ENCODE data around the gene COL18A1.

Gene COL18A1

DNA sequence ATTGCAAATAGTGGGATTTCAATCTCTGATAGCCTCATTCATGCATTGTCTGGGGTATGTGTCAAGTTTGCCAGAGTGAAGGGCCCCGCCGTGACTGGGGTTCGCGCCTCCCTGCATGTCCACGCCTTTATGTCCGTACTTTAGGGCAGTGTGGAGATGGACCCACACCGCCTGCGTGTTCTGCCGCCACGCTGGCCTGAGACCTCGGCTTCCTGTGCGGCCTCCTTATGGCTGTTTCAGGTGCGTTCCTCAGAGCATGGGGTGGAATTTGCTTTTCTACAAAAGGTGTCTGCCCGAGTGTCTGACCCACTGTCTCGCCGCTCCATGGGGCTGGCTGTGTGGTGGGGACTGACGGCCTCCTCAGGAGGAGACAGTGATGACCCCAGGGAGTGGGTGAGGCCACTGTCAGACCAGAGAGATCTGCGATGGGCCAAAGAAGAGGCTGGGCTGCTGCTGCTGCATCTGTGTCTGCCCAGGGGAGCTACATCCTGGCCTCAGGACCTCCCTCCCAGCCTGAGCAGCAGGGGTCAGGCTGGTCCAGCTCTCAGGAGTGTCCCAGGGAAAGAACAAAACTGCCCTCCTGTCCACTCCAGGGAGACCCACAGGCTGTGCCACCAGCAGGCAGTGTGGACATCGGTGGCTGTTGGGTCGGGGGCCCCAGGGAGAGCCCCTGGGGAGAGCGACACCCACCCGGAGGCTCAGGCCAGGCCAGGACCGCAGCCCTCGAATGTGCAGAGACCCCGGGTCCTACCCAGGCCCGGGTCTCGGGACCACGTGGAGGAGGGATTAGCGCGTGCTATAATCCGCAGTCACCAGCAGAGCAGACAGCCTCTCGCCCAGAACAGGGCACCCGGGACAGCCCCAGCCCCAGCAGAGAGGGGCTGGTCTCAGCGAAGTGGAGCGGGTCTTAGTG lies 147.1 kb downstream of the COL18A1 start:
- TF ChIP-seq, protein P1, sequence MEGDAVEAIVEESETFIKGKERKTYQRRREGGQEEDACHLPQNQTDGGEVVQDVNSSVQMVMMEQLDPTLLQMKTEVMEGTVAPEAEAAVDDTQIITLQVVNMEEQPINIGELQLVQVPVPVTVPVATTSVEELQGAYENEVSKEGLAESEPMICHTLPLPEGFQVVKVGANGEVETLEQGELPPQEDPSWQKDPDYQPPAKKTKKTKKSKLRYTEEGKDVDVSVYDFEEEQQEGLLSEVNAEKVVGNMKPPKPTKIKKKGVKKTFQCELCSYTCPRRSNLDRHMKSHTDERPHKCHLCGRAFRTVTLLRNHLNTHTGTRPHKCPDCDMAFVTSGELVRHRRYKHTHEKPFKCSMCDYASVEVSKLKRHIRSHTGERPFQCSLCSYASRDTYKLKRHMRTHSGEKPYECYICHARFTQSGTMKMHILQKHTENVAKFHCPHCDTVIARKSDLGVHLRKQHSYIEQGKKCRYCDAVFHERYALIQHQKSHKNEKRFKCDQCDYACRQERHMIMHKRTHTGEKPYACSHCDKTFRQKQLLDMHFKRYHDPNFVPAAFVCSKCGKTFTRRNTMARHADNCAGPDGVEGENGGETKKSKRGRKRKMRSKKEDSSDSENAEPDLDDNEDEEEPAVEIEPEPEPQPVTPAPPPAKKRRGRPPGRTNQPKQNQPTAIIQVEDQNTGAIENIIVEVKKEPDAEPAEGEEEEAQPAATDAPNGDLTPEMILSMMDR (IDR thresholded peaks at IDR 0.05; ENCODE audit: poor library complexity, severe bottlenecking) = no peak
- Histone ChIP-seq H3K36me3 (ENCODE audit: low read depth) (no peaks in the 10 kb centered on the region), H3K4me1 (ENCODE audit: insufficient read depth, poor library complexity, severe bottlenecking) (peaks cover 8% of the 10 kb centered on the region), H3K27ac (ENCODE audit: poor library complexity, severe bottlenecking) (no peak overlapping the region), H3K4me3 (ENCODE audit: severe bottlenecking) (no peak overlapping the region), H3K27me3 (ENCODE audit: insufficient read depth, poor library complexity, severe bottlenecking) (no peaks in the 10 kb centered on the region), H3K9me3 (ENCODE audit: severe bottlenecking) (no peaks in the 10 kb centered on the region)
- DNase-seq (ENCODE audit: low spot score) = no peak
- no peak for ATAC-seq (ENCODE audit: low read depth)

DNA sequence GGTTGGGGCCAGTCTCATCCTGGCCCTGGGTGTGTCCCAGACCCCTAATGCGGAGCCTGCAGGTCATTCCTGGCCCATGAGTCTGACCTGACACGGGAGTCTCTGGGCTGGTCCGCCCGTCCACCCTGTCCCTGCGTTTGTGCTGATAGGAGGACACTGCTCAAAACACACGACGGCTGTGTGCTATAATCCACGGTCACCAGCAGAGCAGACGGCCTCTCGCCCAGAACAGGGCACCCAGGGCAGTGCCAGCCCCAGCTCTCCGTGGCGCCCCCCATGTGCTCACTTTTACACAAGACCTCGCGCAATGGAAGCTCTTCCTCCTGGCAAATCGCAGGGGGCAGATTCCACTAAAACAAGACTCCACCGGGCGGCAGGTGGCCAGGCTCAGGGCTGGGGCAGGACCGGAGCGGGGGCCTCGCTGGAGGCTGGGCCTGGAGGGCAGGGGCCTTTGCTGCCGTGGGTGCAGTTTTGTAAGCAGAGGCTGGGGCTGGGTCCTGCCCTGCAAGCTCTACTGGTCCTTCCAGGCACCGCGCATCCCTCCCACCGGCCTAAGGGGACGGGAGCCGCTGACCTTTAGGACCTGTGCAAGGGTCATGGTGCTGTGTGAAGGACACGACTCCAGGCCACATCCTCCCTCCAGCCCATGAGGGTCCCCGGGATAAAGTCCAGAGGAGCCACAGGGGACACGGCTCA lies 147.9 kb downstream of the COL18A1 start:
- ATAC-seq (ENCODE audit: low read depth) (no peak), DNase-seq (ENCODE audit: low spot score) (no peak)
- Histone ChIP-seq H3K27me3 (ENCODE audit: insufficient read depth, poor library complexity, severe bottlenecking) (no peaks in the 10 kb centered on the region), H3K9me3 (ENCODE audit: severe bottlenecking) (no peaks in the 10 kb centered on the region), H3K36me3 (ENCODE audit: low read depth) (no peaks in the 10 kb centered on the region), H3K4me1 (ENCODE audit: insufficient read depth, poor library complexity, severe bottlenecking) (peaks cover 8% of the 10 kb centered on the region), H3K27ac (ENCODE audit: poor library complexity, severe bottlenecking) (no peak overlapping the region), H3K4me3 (ENCODE audit: severe bottlenecking) (no peak overlapping the region)
- TF ChIP-seq, protein P1 (IDR thresholded peaks at IDR 0.05; ENCODE audit: poor library complexity, severe bottlenecking) = no peak

DNA sequence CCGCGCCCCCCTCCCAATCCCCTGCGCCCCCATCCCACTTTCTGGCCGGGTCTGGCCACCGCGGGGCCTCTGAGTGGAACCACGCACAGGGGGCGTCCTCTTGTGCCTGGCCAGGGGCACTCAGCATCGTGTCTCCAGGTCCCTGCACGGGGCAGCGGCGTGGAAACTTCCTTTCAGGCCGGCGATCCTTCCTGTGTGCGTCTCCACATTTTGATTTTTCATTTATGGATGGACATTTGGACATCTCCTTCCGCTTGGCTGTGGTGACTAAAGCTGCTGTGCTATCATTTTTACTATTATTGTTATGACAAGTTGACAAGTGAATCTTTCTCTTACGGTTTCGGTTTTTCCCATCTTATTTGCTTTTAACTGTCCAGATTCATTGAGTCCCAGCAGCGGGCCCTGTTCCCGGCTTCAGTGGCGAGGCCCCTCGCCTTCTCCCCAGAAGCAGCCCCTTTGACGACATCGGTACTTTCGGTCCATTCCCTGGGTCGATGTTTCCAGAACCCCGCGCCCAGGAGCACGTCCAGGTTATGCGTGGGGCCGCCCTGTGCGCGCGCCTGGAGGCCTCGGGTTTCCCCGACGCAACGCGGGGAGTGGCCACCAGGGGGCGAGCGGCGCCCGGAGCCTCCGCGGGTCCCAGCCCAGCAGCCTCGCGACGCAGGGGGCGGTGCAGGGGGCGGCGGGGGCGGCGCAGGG lies 149.7 kb downstream of the COL18A1 start:
- TF ChIP-seq, protein P1 (IDR thresholded peaks at IDR 0.05; ENCODE audit: poor library complexity, severe bottlenecking) = peak; percentile 71
- Histone ChIP-seq H3K27me3 (ENCODE audit: insufficient read depth, poor library complexity, severe bottlenecking) (no peaks in the 10 kb centered on the region), H3K9me3 (ENCODE audit: severe bottlenecking) (no peaks in the 10 kb centered on the region), H3K36me3 (ENCODE audit: low read depth) (no peaks in the 10 kb centered on the region), H3K4me1 (ENCODE audit: insufficient read depth, poor library complexity, severe bottlenecking) (peaks cover 8% of the 10 kb centered on the region), H3K27ac (ENCODE audit: poor library complexity, severe bottlenecking) (no peak overlapping the region), H3K4me3 (ENCODE audit: severe bottlenecking) (peak overlapping the region; percentile 67)
- DNase-seq (ENCODE audit: low spot score) (no peak), ATAC-seq (ENCODE audit: low read depth) (peak; percentile 38; the same call in 1 of the 3 replicates)

DNA sequence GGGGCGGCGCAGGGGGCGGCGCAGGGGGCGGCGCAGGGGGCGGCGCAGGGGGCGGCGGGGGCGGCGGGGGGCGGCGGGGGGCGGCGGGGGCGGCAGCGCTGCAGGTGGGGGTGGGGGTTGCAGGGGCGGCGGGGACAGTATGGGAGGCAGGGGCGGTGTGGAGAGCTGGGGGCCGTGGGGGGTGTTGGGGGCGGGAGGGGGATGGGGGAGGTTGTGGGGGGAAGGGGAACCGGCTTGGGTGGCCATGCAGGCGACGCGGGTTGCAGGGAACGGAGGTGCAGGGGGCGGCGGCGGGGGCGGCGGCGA lies 150.2 kb downstream of the COL18A1 start:
- H3K4me3 ChIP-seq (ENCODE audit: severe bottlenecking) = peak overlapping the region; percentile 29
- TF ChIP-seq, protein P1 (IDR thresholded peaks at IDR 0.05; ENCODE audit: poor library complexity, severe bottlenecking) = no peak
- H3K27me3 ChIP-seq (ENCODE audit: insufficient read depth, poor library complexity, severe bottlenecking) = no peaks in the 10 kb centered on the region

More for the DNA sequence above, 150.2 kb downstream of the COL18A1 start:
- ATAC-seq (ENCODE audit: low read depth) = no peak
- no peaks in the 10 kb centered on the region for H3K36me3 ChIP-seq (ENCODE audit: low read depth)
- DNase-seq (ENCODE audit: low spot score) = no peak
- H3K9me3 ChIP-seq (ENCODE audit: severe bottlenecking) = no peaks in the 10 kb centered on the region
- no peak overlapping the region for H3K27ac ChIP-seq (ENCODE audit: poor library complexity, severe bottlenecking)
- peaks cover 8% of the 10 kb centered on the region for H3K4me1 ChIP-seq (ENCODE audit: insufficient read depth, poor library complexity, severe bottlenecking)
